Vagina (tissue), 2 donors: Measurements from ENCODE around the gene MTARC2. TPM values are rescaled to one million over a fixed set of nuclear protein-coding genes. Genes with fewer than 3 reads are reported as not detected.

Experiments
- DNase-seq, 2 donors: peaks; one replicate each; pipeline ENCODE4 v3.0.0-alpha.2; 2017; ENCODE audit errors: extremely low spot score in 2 of 2
- H3K27ac ChIP-seq: fragments of 200-600 bp; sonication (generic); one replicate; pipeline ENCODE4 v1.5.1; 2019
- H3K27me3 ChIP-seq: fragments of 200-600 bp; sonication (generic); one replicate; pipeline ENCODE4 v1.5.1; 2019
- H3K36me3 ChIP-seq, 2 donors: fragments of 200-600 bp; sonication (generic); one replicate each; pipeline ENCODE4 v1.5.1; 2017 to 2019
- H3K4me1 ChIP-seq: fragments of 200-600 bp; sonication (generic); one replicate; pipeline ENCODE4 v1.5.1; 2019
- H3K4me3 ChIP-seq, 2 donors: fragments of 200-600 bp; sonication (generic); 1 replicate in 1 of 2; 2 replicates in 1 of 2; pipeline ENCODE4 v1.5.1; 2016 to 2019
- H3K9me3 ChIP-seq: fragments of 200-600 bp; sonication (generic); one replicate; pipeline ENCODE4 v1.5.1; 2019
- CTCF ChIP-seq, 3 experiments: fragments of 450-650 bp in 2 of 3; fragments of 200-600 bp in 1 of 3; sonication (generic) in 1 of 3; IDR thresholded peaks; one replicate each; pipeline ENCODE4 v1.5.1; 2017 to 2019; ENCODE audit warnings: antibody characterized with exemption in 3 of 3, mild to moderate bottlenecking in 2 of 3, moderate library complexity in 2 of 3
- POLR2A ChIP-seq, 2 donors: fragments of 450-650 bp; IDR thresholded peaks; one replicate each; pipeline ENCODE4 v1.6.1; 2017; ENCODE audit warnings: antibody characterized with exemption in 2 of 2, mild to moderate bottlenecking in 2 of 2, moderate library complexity in 2 of 2
- POLR2AphosphoS5 ChIP-seq, 2 donors: sonication (generic); formaldehyde crosslinking; IDR thresholded peaks; one replicate each; pipeline ENCODE4 v1.9.0; 2017; ENCODE audit warnings: antibody characterized with exemption in 2 of 2, mild to moderate bottlenecking in 2 of 2, low read depth in 1 of 2; ENCODE audit not compliant: insufficient read depth in 1 of 2
- intact Hi-C: fragments of 100-400 bp; cut with DNase I; formaldehyde crosslinking; loops from one replicate; pipeline ENCODE4 v1.15.1; 2023
- total RNA-seq: library from RNA; depleted of rRNA; stranded (reverse); fragments of >200 nt; gene quantifications from one replicate; pipeline ENCODE4 v1.2.3, GENCODE V29; 2016

MTARC2 gene
- total RNA-seq, 1 donor from 2014 or later: 14.7 TPM

GRCh38 chr1:220767312-220768125, 19.4 kb downstream of the MTARC2 start:
- H3K36me3 ChIP-seq: no peaks in the 10 kb centered on the region
- H3K9me3 ChIP-seq: no peaks in the 10 kb centered on the region
- H3K27me3 ChIP-seq: no peaks in the 10 kb centered on the region
- no peak overlapping the region for H3K4me3 ChIP-seq
- H3K27ac ChIP-seq: peak overlapping the region; percentile 40
- H3K4me1 ChIP-seq: no peaks in the 10 kb centered on the region
- intact Hi-C loops: no loop called here
- DNase-seq: no peak
- TF ChIP-seq POLR2AphosphoS5 (IDR thresholded peaks at IDR 0.05; ENCODE audit: insufficient read depth in 1 of 2, low read depth in 1 of 2) (no peak), CTCF (IDR thresholded peaks at IDR 0.05) (no peak), POLR2A (IDR thresholded peaks at IDR 0.05) (no peak)

GRCh38 chr1:220768126-220768601, 20.0 kb downstream of the MTARC2 start:
- TF ChIP-seq POLR2A (IDR thresholded peaks at IDR 0.05): no peak
- no peak for TF ChIP-seq CTCF (IDR thresholded peaks at IDR 0.05)
- no peak for TF ChIP-seq POLR2AphosphoS5 (IDR thresholded peaks at IDR 0.05; ENCODE audit: insufficient read depth in 1 of 2, low read depth in 1 of 2)
- H3K36me3 ChIP-seq: no peaks in the 10 kb centered on the region
- H3K27ac ChIP-seq: peak overlapping the region; percentile 40
- intact Hi-C loops: no loop called here
- H3K4me3 ChIP-seq: no peak overlapping the region
- no peaks in the 10 kb centered on the region for H3K4me1 ChIP-seq
- no peak for DNase-seq
- no peaks in the 10 kb centered on the region for H3K9me3 ChIP-seq
- no peaks in the 10 kb centered on the region for H3K27me3 ChIP-seq

- Histone ChIP-seq H3K4me3 (no peak overlapping the region), H3K4me1 (no peaks in the 10 kb centered on the region), H3K36me3 (no peaks in the 10 kb centered on the region), H3K27me3 (no peaks in the 10 kb centered on the region), H3K9me3 (no peaks in the 10 kb centered on the region), H3K27ac (no peak overlapping the region)
- TF ChIP-seq POLR2A (IDR thresholded peaks at IDR 0.05) (no peak), CTCF (IDR thresholded peaks at IDR 0.05) (no peak)
- intact Hi-C loops: no loop called here
- DNase-seq: peak in 1 of 2 donors; percentile 54
Measured at GRCh38 chr1:220769205-220769604, 21.1 kb downstream of the MTARC2 start.

GRCh38 chr1:220770245-220770913, 22.3 kb downstream of the MTARC2 start:
- intact Hi-C loops: no loop called here
- H3K4me3 ChIP-seq: no peak overlapping the region
- peak in 1 of 2 donors; percentile 65 for DNase-seq
- TF ChIP-seq POLR2A (IDR thresholded peaks at IDR 0.05) (no peak), POLR2AphosphoS5 (IDR thresholded peaks at IDR 0.05; ENCODE audit: insufficient read depth in 1 of 2, low read depth in 1 of 2) (no peak), CTCF (IDR thresholded peaks at IDR 0.05) (no peak)
- H3K27ac ChIP-seq: no peak overlapping the region
- no peaks in the 10 kb centered on the region for H3K36me3 ChIP-seq
- H3K4me1 ChIP-seq: no peaks in the 10 kb centered on the region
- H3K9me3 ChIP-seq: no peaks in the 10 kb centered on the region
- H3K27me3 ChIP-seq: no peaks in the 10 kb centered on the region

- DNase-seq: no peak
- TF ChIP-seq POLR2A (IDR thresholded peaks at IDR 0.05): no peak
- TF ChIP-seq CTCF (IDR thresholded peaks at IDR 0.05): no peak
- no peak for TF ChIP-seq POLR2AphosphoS5 (IDR thresholded peaks at IDR 0.05; ENCODE audit: insufficient read depth in 1 of 2, low read depth in 1 of 2)
- intact Hi-C loops: no loop called here
- Histone ChIP-seq H3K27ac (no peak overlapping the region), H3K4me1 (no peaks in the 10 kb centered on the region), H3K4me3 (no peak overlapping the region), H3K9me3 (no peaks in the 10 kb centered on the region), H3K27me3 (no peaks in the 10 kb centered on the region), H3K36me3 (no peaks in the 10 kb centered on the region)
Measured at GRCh38 chr1:220772846-220773245, 24.7 kb downstream of the MTARC2 start.
